DOHH2 (cell line): ENCODE results near the gene CACNA2D3.

Experiments
- CTCF ChIP-seq: fragments of 200-600 bp; sonication (generic); IDR thresholded peaks from one replicate; pipeline ENCODE4 v1.5.1; 2014; ENCODE audit warnings: antibody characterized with exemption, mild to moderate bottlenecking, low read depth, low read length; ENCODE audit not compliant: poor library complexity, severe bottlenecking
- EZH2phosphoT487 ChIP-seq: fragments of 200-600 bp; sonication (generic); IDR thresholded peaks from 2 replicates; pipeline ENCODE4 v1.6.1; 2017; ENCODE audit warnings: borderline replicate concordance, mild to moderate bottlenecking, antibody characterized with exemption, low read length, moderate library complexity, mixed read lengths

GRCh38 chr3:54810401-54810800 lies 688.0 kb downstream of the CACNA2D3 start:
- TF ChIP-seq CTCF (no peak), EZH2phosphoT487 (no peak)
